ENCODE measurements around the gene CD72. TPM values are rescaled to one million over a fixed set of nuclear protein-coding genes. Genes with fewer than 3 reads are reported as not detected.

CD72 gene
- total RNA-seq, 1 donor from 2014 or later = 2.4 TPM

GRCh38 chr9:35570709-35571504 is 47.3 kb downstream of the CD72 start:
- peaks cover 18% of the 10 kb centered on the region for H3K4me1 Mint-ChIP-seq (ENCODE audit: unreplicated experiment)
- TF ChIP-seq CTCF (IDR thresholded peaks at IDR 0.05; ENCODE audit: unreplicated experiment) = no peak
- H3K4me3 Mint-ChIP-seq (ENCODE audit: unreplicated experiment) = no peak overlapping the region
- no peak for DNase-seq (ENCODE audit: low spot score)
- no peak overlapping the region for H3K27ac Mint-ChIP-seq (ENCODE audit: unreplicated experiment)
- no peaks in the 10 kb centered on the region for H3K36me3 Mint-ChIP-seq (ENCODE audit: low read depth, unreplicated experiment)
- H3K9me3 Mint-ChIP-seq (ENCODE audit: unreplicated experiment) = no peaks in the 10 kb centered on the region
- no peaks in the 10 kb centered on the region for H3K27me3 Mint-ChIP-seq (ENCODE audit: unreplicated experiment)

GRCh38 chr9:35569206-35569605 is 49.0 kb downstream of the CD72 start:
- Mint-ChIP-seq H3K4me1 (ENCODE audit: unreplicated experiment) (peaks cover 21% of the 10 kb centered on the region), H3K4me3 (ENCODE audit: unreplicated experiment) (no peak overlapping the region), H3K27me3 (ENCODE audit: unreplicated experiment) (peaks cover 1% of the 10 kb centered on the region), H3K9me3 (ENCODE audit: unreplicated experiment) (no peaks in the 10 kb centered on the region), H3K36me3 (ENCODE audit: low read depth, unreplicated experiment) (no peaks in the 10 kb centered on the region), H3K27ac (ENCODE audit: unreplicated experiment) (no peak overlapping the region)
- DNase-seq (ENCODE audit: low spot score) = no peak
- TF ChIP-seq CTCF (IDR thresholded peaks at IDR 0.05; ENCODE audit: unreplicated experiment) = no peak

GRCh38 chr9:35568196-35568595 is 50.0 kb downstream of the CD72 start:
- no peak for DNase-seq (ENCODE audit: low spot score)
- peaks cover 5% of the 10 kb centered on the region for H3K27me3 Mint-ChIP-seq (ENCODE audit: unreplicated experiment)
- no peaks in the 10 kb centered on the region for H3K36me3 Mint-ChIP-seq (ENCODE audit: low read depth, unreplicated experiment)
- peaks cover 30% of the 10 kb centered on the region for H3K4me1 Mint-ChIP-seq (ENCODE audit: unreplicated experiment)
- no peak overlapping the region for H3K27ac Mint-ChIP-seq (ENCODE audit: unreplicated experiment)
- no peak for TF ChIP-seq CTCF (IDR thresholded peaks at IDR 0.05; ENCODE audit: unreplicated experiment)
- H3K9me3 Mint-ChIP-seq (ENCODE audit: unreplicated experiment) = no peaks in the 10 kb centered on the region
- H3K4me3 Mint-ChIP-seq (ENCODE audit: unreplicated experiment) = no peak overlapping the region

GRCh38 chr9:35566417-35566816 is 51.8 kb downstream of the CD72 start:
- Mint-ChIP-seq H3K27ac (ENCODE audit: unreplicated experiment) (no peak overlapping the region), H3K36me3 (ENCODE audit: low read depth, unreplicated experiment) (no peaks in the 10 kb centered on the region), H3K4me3 (ENCODE audit: unreplicated experiment) (no peak overlapping the region), H3K27me3 (ENCODE audit: unreplicated experiment) (peaks cover 5% of the 10 kb centered on the region), H3K9me3 (ENCODE audit: unreplicated experiment) (no peaks in the 10 kb centered on the region), H3K4me1 (ENCODE audit: unreplicated experiment) (peaks cover 30% of the 10 kb centered on the region)
- no peak for TF ChIP-seq CTCF (IDR thresholded peaks at IDR 0.05; ENCODE audit: unreplicated experiment)
- no peak for DNase-seq (ENCODE audit: low spot score)

GRCh38 chr9:35564658-35565061 is 53.6 kb downstream of the CD72 start:
- Mint-ChIP-seq H3K36me3 (ENCODE audit: low read depth, unreplicated experiment) (no peaks in the 10 kb centered on the region), H3K4me3 (ENCODE audit: unreplicated experiment) (no peak overlapping the region), H3K27me3 (ENCODE audit: unreplicated experiment) (peaks cover 5% of the 10 kb centered on the region), H3K4me1 (ENCODE audit: unreplicated experiment) (peaks cover 21% of the 10 kb centered on the region), H3K9me3 (ENCODE audit: unreplicated experiment) (no peaks in the 10 kb centered on the region), H3K27ac (ENCODE audit: unreplicated experiment) (no peak overlapping the region)
- DNase-seq (ENCODE audit: low spot score) = no peak
- no peak for TF ChIP-seq CTCF (IDR thresholded peaks at IDR 0.05; ENCODE audit: unreplicated experiment)

Measured in endothelial cell (in vitro differentiated cells).